Ovary (tissue), 3 donors: ENCODE measurements around the gene CD8A.

Experiments
- POLR2A ChIP-seq: fragments of 450-650 bp; IDR thresholded peaks from one replicate; pipeline ENCODE4 v1.6.1; 2017; ENCODE audit warnings: antibody characterized with exemption, mild to moderate bottlenecking, moderate library complexity
- TF ChIP-seq, protein P1 (sequence below), 3 donors: fragments of 450-650 bp in 2 of 3; fragments of 200-600 bp in 1 of 3; IDR thresholded peaks; one replicate each; pipeline versions ENCODE4 v1.5.1 to v1.8.0; 2016 to 2022; ENCODE audit warnings: antibody characterized with exemption in 3 of 3, mild to moderate bottlenecking in 1 of 3
- donor health status: DM: no; HTN: no; CAD: no.

DNA sequence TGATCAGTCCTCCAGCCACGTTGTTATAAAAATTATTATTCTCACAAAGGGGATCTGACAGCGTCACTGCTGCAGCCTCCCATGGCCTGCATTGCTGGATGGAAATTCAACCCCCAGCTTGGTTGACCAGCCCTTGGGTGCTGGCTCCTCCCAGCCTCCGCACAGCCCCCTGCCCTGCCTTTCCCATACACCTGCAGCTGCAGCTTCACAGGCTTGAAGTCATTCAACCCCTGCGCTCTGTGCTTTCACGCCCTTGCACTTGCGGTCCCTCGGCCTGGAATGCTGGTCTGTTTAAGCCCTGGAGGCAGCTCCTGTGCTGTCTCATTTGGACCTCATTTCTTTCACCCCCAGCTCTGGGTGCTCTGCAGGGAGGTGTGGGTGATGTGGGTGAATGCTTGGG, 860 bp upstream of the CD8A start:
- TF ChIP-seq, protein P1, sequence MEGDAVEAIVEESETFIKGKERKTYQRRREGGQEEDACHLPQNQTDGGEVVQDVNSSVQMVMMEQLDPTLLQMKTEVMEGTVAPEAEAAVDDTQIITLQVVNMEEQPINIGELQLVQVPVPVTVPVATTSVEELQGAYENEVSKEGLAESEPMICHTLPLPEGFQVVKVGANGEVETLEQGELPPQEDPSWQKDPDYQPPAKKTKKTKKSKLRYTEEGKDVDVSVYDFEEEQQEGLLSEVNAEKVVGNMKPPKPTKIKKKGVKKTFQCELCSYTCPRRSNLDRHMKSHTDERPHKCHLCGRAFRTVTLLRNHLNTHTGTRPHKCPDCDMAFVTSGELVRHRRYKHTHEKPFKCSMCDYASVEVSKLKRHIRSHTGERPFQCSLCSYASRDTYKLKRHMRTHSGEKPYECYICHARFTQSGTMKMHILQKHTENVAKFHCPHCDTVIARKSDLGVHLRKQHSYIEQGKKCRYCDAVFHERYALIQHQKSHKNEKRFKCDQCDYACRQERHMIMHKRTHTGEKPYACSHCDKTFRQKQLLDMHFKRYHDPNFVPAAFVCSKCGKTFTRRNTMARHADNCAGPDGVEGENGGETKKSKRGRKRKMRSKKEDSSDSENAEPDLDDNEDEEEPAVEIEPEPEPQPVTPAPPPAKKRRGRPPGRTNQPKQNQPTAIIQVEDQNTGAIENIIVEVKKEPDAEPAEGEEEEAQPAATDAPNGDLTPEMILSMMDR (IDR thresholded peaks at IDR 0.05), result no peak
- no peak for TF ChIP-seq POLR2A
